ENCODE measurements around the gene OSBPL10. TPM values are rescaled to one million over a fixed set of nuclear protein-coding genes. Genes with fewer than 3 reads are reported as not detected.
A peak's percentile ranks its signal among the peaks of the same experiment; 100 is the strongest.

OSBPL10 gene
- total RNA-seq, 1 donor from 2014 or later: 52.7 TPM

DNA sequence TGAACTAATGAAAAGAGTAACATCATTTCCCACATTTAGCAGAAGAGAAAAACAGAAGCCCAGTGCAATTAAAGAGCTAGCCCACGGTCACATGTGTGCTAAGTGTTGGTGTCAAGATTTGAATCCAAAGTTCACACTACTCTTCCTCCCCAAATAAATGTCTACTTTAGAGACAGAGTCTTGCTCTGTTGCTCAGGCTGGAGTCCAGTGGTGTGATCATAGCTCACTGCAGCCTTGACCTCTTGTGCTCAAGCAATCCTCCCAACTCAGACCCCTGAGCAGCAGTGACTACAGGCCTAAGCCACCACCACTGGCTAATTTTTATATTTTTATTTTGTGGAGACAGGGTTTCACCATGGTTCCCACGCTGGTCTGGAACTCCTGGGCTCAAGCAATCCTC is 4.8 kb downstream of the OSBPL10 start:
- Histone ChIP-seq H3K9ac (ENCODE audit: low read length) (no peak overlapping the region), H3K9me3 (ENCODE audit: insufficient read depth, low read depth, low read length) (no peaks in the 10 kb centered on the region), H3K27ac (ENCODE audit: low read depth, low read length) (no peak overlapping the region), H3K4me2 (ENCODE audit: low read length) (no peak overlapping the region), H3K4me3 (ENCODE audit: insufficient read depth, low read depth, low read length) (no peak overlapping the region), H3K36me3 (ENCODE audit: insufficient read depth, low read length) (no peaks in the 10 kb centered on the region), H4K20me1 (ENCODE audit: insufficient read depth, low read length) (peaks cover 4% of the 10 kb centered on the region), H3K27me3 (ENCODE audit: insufficient read depth, low read length) (no peaks in the 10 kb centered on the region), H3K79me2 (ENCODE audit: insufficient read depth, low read length) (peaks cover 71% of the 10 kb centered on the region), H2AFZ (ENCODE audit: low read depth, low read length) (no peak overlapping the region), H3K4me1 (ENCODE audit: insufficient read depth, low read length) (no peaks in the 10 kb centered on the region)
- no peak for DNase-seq (ENCODE audit: low read depth)
- Mint-ChIP-seq H3K36me3 (ENCODE audit: low read depth, unreplicated experiment) (peaks cover 5% of the 10 kb centered on the region), H3K27ac (ENCODE audit: unreplicated experiment) (no peak overlapping the region), H3K9me3 (ENCODE audit: unreplicated experiment) (peaks cover 2% of the 10 kb centered on the region), H3K4me3 (ENCODE audit: unreplicated experiment) (no peak overlapping the region), H3K4me1 (ENCODE audit: low read depth, unreplicated experiment) (peaks cover 54% of the 10 kb centered on the region), H3K27me3 (ENCODE audit: low read depth, unreplicated experiment) (no peaks in the 10 kb centered on the region)
- TF ChIP-seq EZH2 (IDR thresholded peaks at IDR 0.05; ENCODE audit: insufficient read depth, low read length): no peak
- TF ChIP-seq, protein P1, sequence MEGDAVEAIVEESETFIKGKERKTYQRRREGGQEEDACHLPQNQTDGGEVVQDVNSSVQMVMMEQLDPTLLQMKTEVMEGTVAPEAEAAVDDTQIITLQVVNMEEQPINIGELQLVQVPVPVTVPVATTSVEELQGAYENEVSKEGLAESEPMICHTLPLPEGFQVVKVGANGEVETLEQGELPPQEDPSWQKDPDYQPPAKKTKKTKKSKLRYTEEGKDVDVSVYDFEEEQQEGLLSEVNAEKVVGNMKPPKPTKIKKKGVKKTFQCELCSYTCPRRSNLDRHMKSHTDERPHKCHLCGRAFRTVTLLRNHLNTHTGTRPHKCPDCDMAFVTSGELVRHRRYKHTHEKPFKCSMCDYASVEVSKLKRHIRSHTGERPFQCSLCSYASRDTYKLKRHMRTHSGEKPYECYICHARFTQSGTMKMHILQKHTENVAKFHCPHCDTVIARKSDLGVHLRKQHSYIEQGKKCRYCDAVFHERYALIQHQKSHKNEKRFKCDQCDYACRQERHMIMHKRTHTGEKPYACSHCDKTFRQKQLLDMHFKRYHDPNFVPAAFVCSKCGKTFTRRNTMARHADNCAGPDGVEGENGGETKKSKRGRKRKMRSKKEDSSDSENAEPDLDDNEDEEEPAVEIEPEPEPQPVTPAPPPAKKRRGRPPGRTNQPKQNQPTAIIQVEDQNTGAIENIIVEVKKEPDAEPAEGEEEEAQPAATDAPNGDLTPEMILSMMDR (IDR thresholded peaks at IDR 0.05; ENCODE audit: insufficient read depth, low read depth, low read length): no peak
- no peak for FAIRE-seq

DNA sequence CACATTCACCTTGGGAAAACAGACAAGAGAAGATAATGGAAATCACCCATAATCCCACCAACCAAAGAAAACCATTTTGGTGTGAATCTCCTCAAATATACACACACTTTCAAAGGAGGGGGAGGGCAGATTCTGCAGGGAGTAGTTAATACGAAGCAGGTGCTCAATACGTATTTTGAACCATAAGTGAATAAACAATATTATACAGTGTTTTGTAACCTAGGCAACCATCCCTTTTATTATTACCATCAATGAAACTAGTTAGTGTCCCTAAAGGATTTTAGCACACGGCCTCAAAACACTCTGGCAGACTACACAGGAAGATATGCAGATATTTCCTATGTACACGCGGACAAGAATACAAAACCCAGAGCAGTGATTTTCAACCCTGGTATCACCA is 6.1 kb downstream of the OSBPL10 start:
- H3K27ac ChIP-seq (ENCODE audit: low read depth, low read length): no peak overlapping the region
- H2AFZ ChIP-seq (ENCODE audit: low read depth, low read length): no peak overlapping the region
- H4K20me1 ChIP-seq (ENCODE audit: insufficient read depth, low read length): peaks cover 4% of the 10 kb centered on the region
- Mint-ChIP-seq H3K9me3 (ENCODE audit: unreplicated experiment) (peaks cover 2% of the 10 kb centered on the region), H3K4me1 (ENCODE audit: low read depth, unreplicated experiment) (peaks cover 64% of the 10 kb centered on the region), H3K27ac (ENCODE audit: unreplicated experiment) (no peak overlapping the region), H3K27me3 (ENCODE audit: low read depth, unreplicated experiment) (no peaks in the 10 kb centered on the region), H3K36me3 (ENCODE audit: low read depth, unreplicated experiment) (peaks cover 5% of the 10 kb centered on the region), H3K4me3 (ENCODE audit: unreplicated experiment) (no peak overlapping the region)
- peaks cover 9% of the 10 kb centered on the region for H3K4me1 ChIP-seq (ENCODE audit: insufficient read depth, low read length)
- H3K36me3 ChIP-seq (ENCODE audit: insufficient read depth, low read length): no peaks in the 10 kb centered on the region
- DNase-seq (ENCODE audit: low read depth) (no peak), FAIRE-seq (no peak)
- H3K79me2 ChIP-seq (ENCODE audit: insufficient read depth, low read length): peaks cover 72% of the 10 kb centered on the region
- H3K9ac ChIP-seq (ENCODE audit: low read length): no peak overlapping the region
- H3K27me3 ChIP-seq (ENCODE audit: insufficient read depth, low read length): no peaks in the 10 kb centered on the region
- H3K4me2 ChIP-seq (ENCODE audit: low read length): no peak overlapping the region
- TF ChIP-seq, protein P1 (IDR thresholded peaks at IDR 0.05; ENCODE audit: insufficient read depth, low read depth, low read length): no peak
- no peak for TF ChIP-seq EZH2 (IDR thresholded peaks at IDR 0.05; ENCODE audit: insufficient read depth, low read length)
- no peaks in the 10 kb centered on the region for H3K9me3 ChIP-seq (ENCODE audit: insufficient read depth, low read depth, low read length)
- H3K4me3 ChIP-seq (ENCODE audit: insufficient read depth, low read depth, low read length): no peak overlapping the region

DNA sequence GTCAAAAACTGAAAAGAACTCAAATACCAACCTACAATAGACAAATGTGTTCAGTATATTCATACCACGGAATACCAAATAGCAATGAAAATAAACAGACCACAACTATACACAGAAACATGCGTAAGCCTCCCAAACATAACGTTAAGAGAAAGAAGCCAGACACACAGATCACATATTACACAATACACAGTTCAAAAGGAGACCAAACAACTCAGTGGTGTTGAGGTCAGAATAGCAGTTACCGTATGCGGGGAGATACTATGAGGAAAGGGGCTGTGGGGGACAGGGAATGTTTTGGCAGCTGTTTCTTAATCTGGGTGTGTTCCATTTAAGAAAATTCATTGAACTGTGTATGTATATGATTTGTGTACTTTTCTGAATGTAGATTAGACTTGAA is 6.6 kb downstream of the OSBPL10 start:
- Histone ChIP-seq H2AFZ (ENCODE audit: low read depth, low read length) (no peak overlapping the region), H3K4me3 (ENCODE audit: insufficient read depth, low read depth, low read length) (no peak overlapping the region), H3K27me3 (ENCODE audit: insufficient read depth, low read length) (no peaks in the 10 kb centered on the region), H3K36me3 (ENCODE audit: insufficient read depth, low read length) (no peaks in the 10 kb centered on the region), H3K27ac (ENCODE audit: low read depth, low read length) (no peak overlapping the region), H3K4me1 (ENCODE audit: insufficient read depth, low read length) (peaks cover 13% of the 10 kb centered on the region), H3K9me3 (ENCODE audit: insufficient read depth, low read depth, low read length) (no peaks in the 10 kb centered on the region), H3K79me2 (ENCODE audit: insufficient read depth, low read length) (peaks cover 70% of the 10 kb centered on the region), H3K4me2 (ENCODE audit: low read length) (no peak overlapping the region), H3K9ac (ENCODE audit: low read length) (no peak overlapping the region), H4K20me1 (ENCODE audit: insufficient read depth, low read length) (peaks cover 4% of the 10 kb centered on the region)
- H3K4me1 Mint-ChIP-seq (ENCODE audit: low read depth, unreplicated experiment): peaks cover 64% of the 10 kb centered on the region
- H3K4me3 Mint-ChIP-seq (ENCODE audit: unreplicated experiment): no peak overlapping the region
- DNase-seq (ENCODE audit: low read depth) (peak; percentile 87), FAIRE-seq (no peak)
- H3K27me3 Mint-ChIP-seq (ENCODE audit: low read depth, unreplicated experiment): no peaks in the 10 kb centered on the region
- peaks cover 2% of the 10 kb centered on the region for H3K9me3 Mint-ChIP-seq (ENCODE audit: unreplicated experiment)
- TF ChIP-seq EZH2 (IDR thresholded peaks at IDR 0.05; ENCODE audit: insufficient read depth, low read length): no peak
- TF ChIP-seq, protein P1 (IDR thresholded peaks at IDR 0.05; ENCODE audit: insufficient read depth, low read depth, low read length): no peak
- H3K36me3 Mint-ChIP-seq (ENCODE audit: low read depth, unreplicated experiment): peaks cover 5% of the 10 kb centered on the region
- no peak overlapping the region for H3K27ac Mint-ChIP-seq (ENCODE audit: unreplicated experiment)

Measured in astrocyte (in vitro differentiated cells and primary cell).